K562 (cell line): ENCODE measurements around the gene PYGM. TPM values are rescaled to one million over a fixed set of nuclear protein-coding genes. Genes with fewer than 3 reads are reported as not detected.

Experiments used
- CBFA2T3 ChIP-seq: fragments of 450-650 bp; IDR thresholded peaks from 2 replicates; pipeline ENCODE4 v1.6.1; 2017
- DMBX1 ChIP-seq: fragments of 250-450 bp; sonication (Bioruptor Pico); IDR thresholded peaks from 2 replicates; pipeline ENCODE4 v1.8.0; 2022; ENCODE audit warnings: inconsistent platforms, mild to moderate bottlenecking, moderate library complexity, borderline replicate concordance
- KDM1A ChIP-seq, 2 experiments: fragments of 450-650 bp; IDR thresholded peaks; 2 replicates each; pipeline ENCODE4 v1.6.1; 2016; ENCODE audit warnings: mild to moderate bottlenecking in 2 of 2
- L3MBTL2 ChIP-seq: fragments of 450-650 bp; IDR thresholded peaks from 2 replicates; pipeline ENCODE4 v1.6.1; 2016; ENCODE audit warnings: mild to moderate bottlenecking, moderate library complexity
- MBD2 ChIP-seq: sonication (generic); IDR thresholded peaks from 2 replicates; pipeline ENCODE4 v1.6.1; 2016; ENCODE audit warnings: low read depth, borderline replicate concordance
- MTA3 ChIP-seq: fragments of 450-650 bp; formaldehyde crosslinking; IDR thresholded peaks from 2 replicates; pipeline ENCODE4 v1.6.1; 2017; ENCODE audit warnings: mild to moderate bottlenecking, borderline replicate concordance
- NCOA4 ChIP-seq: fragments of 450-650 bp; IDR thresholded peaks from 2 replicates; pipeline ENCODE4 v1.6.1; 2018; ENCODE audit warnings: mild to moderate bottlenecking; ENCODE audit not compliant: partially characterized antibody
- NR2C1 ChIP-seq, 2 experiments: fragments of 450-650 bp; IDR thresholded peaks; 2 replicates each; pipeline ENCODE4 v1.6.1; 2017; ENCODE audit warnings: mild to moderate bottlenecking in 2 of 2, antibody characterized with exemption in 1 of 2, inconsistent platforms in 1 of 2, missing compliant biosample characterization in 1 of 2, missing genetic modification characterization in 1 of 2
- NR2C2 ChIP-seq, 2 experiments: fragments of 200-800 bp in 1 of 2; sonication (Bioruptor generic) in 1 of 2; sonication (generic) in 1 of 2; formaldehyde crosslinking in 1 of 2; IDR thresholded peaks; 2 replicates each; pipeline versions ENCODE4 v1.6.1 to v1.8.0; 2016 to 2022; ENCODE audit warnings: mild to moderate bottlenecking in 1 of 2, missing compliant biosample characterization in 1 of 2, missing genetic modification characterization in 1 of 2, missing genetic modification reagents in 1 of 2
- SREBF1 ChIP-seq: fragments of 150-350 bp; IDR thresholded peaks from 2 replicates; pipeline ENCODE4 v1.6.1; 2014; ENCODE audit warnings: antibody characterized with exemption, low read depth, low read length, borderline replicate concordance
- ZBTB7A ChIP-seq: IDR thresholded peaks from 2 replicates; pipeline ENCODE4 v1.6.1; 2011; ENCODE audit warnings: low read depth, mild to moderate bottlenecking, low read length, moderate library complexity, borderline replicate concordance; ENCODE audit not compliant: control insufficient read depth
- polyA plus RNA-seq, 8 experiments: library from polyadenylated mRNA; depleted of rRNA in 4 of 8; stranded (reverse) in 5 of 8; unstranded in 3 of 8; fragments of >200 nt; fragmentation: Nextera tagmentation in 2 of 8; fragmentation: Illumina TruSeq in 1 of 8; extraction: Ambion mirVana in 2 of 8; extraction: Trizol in 1 of 8; gene quantifications; 2 replicates each; pipeline versions ENCODE4 v1.2.1 to v1.2.3, GENCODE V29; 2011 to 2014; ENCODE audit warnings: inconsistent platforms in 1 of 8, missing spikeins in 1 of 8
- total RNA-seq, 7 experiments: library from RNA; depleted of rRNA in 6 of 7; stranded (reverse); fragments of >200 nt in 6 of 7; fragmentation: Illumina TruSeq in 2 of 7; extraction: Trizol in 2 of 7; gene quantifications; 2 replicates each; pipeline versions ENCODE4 v1.2.1 to v1.2.3, GENCODE V29; 2011 to 2021; ENCODE audit warnings: low replicate concordance in 1 of 7
- TF ChIP-seq, protein P1 (sequence below): fragments of 450-650 bp; IDR thresholded peaks from 2 replicates; pipeline ENCODE4 v1.6.1; 2017; ENCODE audit warnings: mild to moderate bottlenecking, moderate library complexity

Gene PYGM
- total and polyA plus RNA-seq, 9 of the 15 experiments (the other 6 are each of a cell fraction or from before 2014, with no cell fraction given) = 0.07 to 1.5 (median 0.68) TPM

DNA sequence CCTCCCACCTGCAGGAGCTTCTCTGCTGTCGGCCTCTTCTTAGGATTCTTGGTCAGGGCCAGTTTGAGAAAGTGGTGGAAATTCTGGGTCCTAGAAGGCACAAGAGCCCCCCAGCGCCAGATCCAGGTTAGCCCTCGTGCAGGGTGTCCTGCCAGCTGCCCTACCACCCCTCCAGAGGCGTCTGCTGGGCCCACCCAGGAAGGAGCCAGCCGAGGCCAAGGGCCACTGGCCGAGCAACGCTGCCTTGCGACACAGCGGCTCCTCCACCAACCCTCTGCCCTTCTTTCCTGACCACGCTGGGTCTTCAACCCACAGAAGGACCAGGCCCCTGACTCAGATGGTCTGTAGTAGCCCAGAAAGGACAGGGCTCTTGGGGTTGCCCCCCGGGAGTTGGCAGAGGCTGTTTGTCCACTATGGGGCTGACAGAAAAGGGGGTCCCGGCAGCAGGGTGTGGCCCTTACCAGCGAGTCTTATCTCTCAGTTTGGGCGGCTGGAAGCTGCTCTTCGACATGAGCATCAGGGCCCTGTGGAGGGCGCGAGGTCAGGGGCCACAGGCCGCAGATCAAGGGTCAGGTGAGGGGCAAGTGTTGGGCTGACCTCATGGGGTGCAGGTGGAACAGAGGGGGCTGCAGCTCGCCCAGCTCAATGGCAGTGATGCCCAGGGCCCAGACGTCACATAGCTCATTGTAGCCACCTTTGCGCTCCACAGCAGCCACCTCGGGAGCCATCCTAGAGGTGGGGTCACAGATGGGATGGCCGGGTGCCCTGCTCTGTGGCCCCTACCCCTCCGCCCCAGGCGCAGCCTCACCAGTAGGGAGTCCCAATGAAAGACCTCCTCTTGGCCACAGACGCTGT lies 40.8 kb upstream of the PYGM start (continued):
- TF ChIP-seq ZBTB7A (peak; percentile 29; the same call in 1 of the 2 replicates), NCOA4 (no peak), CBFA2T3 (peak; percentile 19; the same call in 1 of the 2 replicates), SREBF1 (no peak), NR2C1 (IDR thresholded peaks at IDR 0.05) (peak; percentile 89), NR2C1 (tag; IDR thresholded peaks at IDR 0.05) (peak; percentile 90), MTA3 (no peak), MBD2 (0 out of 2 replicates have a peak, but pooled peaks have one; percentile 21), DMBX1 (0 out of 2 replicates have a peak, but pooled peaks have one; percentile 20), NR2C2 (CRISPR knock-in tag; IDR thresholded peaks at IDR 0.05) (no peak), NR2C2 (tag; IDR thresholded peaks at IDR 0.05) (peak; percentile 85), L3MBTL2 (peak; percentile 54; the same call in 1 of the 2 replicates), KDM1A (IDR thresholded peaks at IDR 0.05) (peak in 1 of 2 experiments; percentile 16; a peak in 1 of 4 replicates)
- TF ChIP-seq, protein P1, sequence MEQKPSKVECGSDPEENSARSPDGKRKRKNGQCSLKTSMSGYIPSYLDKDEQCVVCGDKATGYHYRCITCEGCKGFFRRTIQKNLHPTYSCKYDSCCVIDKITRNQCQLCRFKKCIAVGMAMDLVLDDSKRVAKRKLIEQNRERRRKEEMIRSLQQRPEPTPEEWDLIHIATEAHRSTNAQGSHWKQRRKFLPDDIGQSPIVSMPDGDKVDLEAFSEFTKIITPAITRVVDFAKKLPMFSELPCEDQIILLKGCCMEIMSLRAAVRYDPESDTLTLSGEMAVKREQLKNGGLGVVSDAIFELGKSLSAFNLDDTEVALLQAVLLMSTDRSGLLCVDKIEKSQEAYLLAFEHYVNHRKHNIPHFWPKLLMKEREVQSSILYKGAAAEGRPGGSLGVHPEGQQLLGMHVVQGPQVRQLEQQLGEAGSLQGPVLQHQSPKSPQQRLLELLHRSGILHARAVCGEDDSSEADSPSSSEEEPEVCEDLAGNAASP = no peak
